Progenitor cell of endocrine pancreas (in vitro differentiated cells): ENCODE results near the gene BTBD18. TPM values are rescaled to one million over a fixed set of nuclear protein-coding genes. Genes with fewer than 3 reads are reported as not detected.
A peak's percentile ranks its signal among the peaks of the same experiment; 100 is the strongest.
"Not testable (repeated sequence)": the region's sequence is repeated elsewhere in the genome, so short reads cannot be mapped to it uniquely, and the experiment has no call there.

Source experiments
- DNase-seq: peaks from one replicate; pipeline ENCODE4 v3.0.0; 2021; ENCODE audit warnings: low spot score; ENCODE audit not compliant: unreplicated experiment
- H3K27ac Mint-ChIP-seq: 2 replicates; pipeline ENCODE4 v1.8.0; 2021; ENCODE audit warnings: mild to moderate bottlenecking, moderate library complexity, mixed read lengths
- H3K27me3 Mint-ChIP-seq: 2 replicates; pipeline ENCODE4 v1.8.0; 2021; ENCODE audit warnings: mixed read lengths
- H3K36me3 Mint-ChIP-seq: 2 replicates; pipeline ENCODE4 v1.8.0; 2022; ENCODE audit warnings: mixed read lengths; ENCODE audit not compliant: insufficient read depth
- H3K4me1 Mint-ChIP-seq: 2 replicates; pipeline ENCODE4 v1.8.0; 2021; ENCODE audit warnings: low read depth, mixed read lengths
- H3K4me3 Mint-ChIP-seq: 2 replicates; pipeline ENCODE4 v1.8.0; 2021; ENCODE audit warnings: low read depth, mild to moderate bottlenecking, moderate library complexity, mixed read lengths
- H3K9me3 Mint-ChIP-seq: 2 replicates; pipeline ENCODE4 v1.8.0; 2021; ENCODE audit warnings: low read depth, mixed read lengths
- total RNA-seq: library from RNA; stranded (reverse); gene quantifications from 2 replicates; pipeline ENCODE4 v1.2.1, GENCODE V29; 2021
- TF ChIP-seq, protein P1 (sequence below): fragments of 200-600 bp; sonication (generic); IDR thresholded peaks from one replicate; pipeline ENCODE4 v1.5.0; 2021; ENCODE audit warnings: antibody characterized with exemption, mild to moderate bottlenecking; ENCODE audit not compliant: unreplicated experiment

The BTBD18 gene
- total RNA-seq, 1 donor from 2014 or later: not detected

DNA sequence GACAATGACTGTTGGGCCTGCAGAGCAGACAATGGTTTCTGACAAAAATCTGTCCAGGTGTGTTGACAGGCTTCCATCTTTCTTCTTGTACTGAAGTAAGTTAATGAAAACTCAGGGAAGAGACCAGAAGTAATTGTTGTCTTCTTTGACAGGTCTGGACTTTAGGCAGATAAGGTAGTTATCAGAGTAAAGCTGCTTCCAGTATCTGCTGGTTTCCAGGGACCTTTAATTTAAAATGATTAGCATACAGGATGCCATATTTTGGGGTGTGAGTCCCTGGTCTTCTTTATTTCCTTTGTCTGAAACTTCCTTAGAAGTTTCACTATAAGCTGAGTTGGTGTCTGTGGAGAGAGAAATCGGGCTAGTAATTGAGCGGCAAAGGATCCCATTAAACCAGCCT is 37.8 kb downstream of the BTBD18 start:
- no peaks in the 10 kb centered on the region for H3K9me3 Mint-ChIP-seq
- no peak for DNase-seq
- no peaks in the 10 kb centered on the region for H3K27me3 Mint-ChIP-seq
- peak overlapping the region; percentile 98 for H3K4me3 Mint-ChIP-seq
- peaks cover 23% of the 10 kb centered on the region for H3K4me1 Mint-ChIP-seq
- TF ChIP-seq, protein P1, sequence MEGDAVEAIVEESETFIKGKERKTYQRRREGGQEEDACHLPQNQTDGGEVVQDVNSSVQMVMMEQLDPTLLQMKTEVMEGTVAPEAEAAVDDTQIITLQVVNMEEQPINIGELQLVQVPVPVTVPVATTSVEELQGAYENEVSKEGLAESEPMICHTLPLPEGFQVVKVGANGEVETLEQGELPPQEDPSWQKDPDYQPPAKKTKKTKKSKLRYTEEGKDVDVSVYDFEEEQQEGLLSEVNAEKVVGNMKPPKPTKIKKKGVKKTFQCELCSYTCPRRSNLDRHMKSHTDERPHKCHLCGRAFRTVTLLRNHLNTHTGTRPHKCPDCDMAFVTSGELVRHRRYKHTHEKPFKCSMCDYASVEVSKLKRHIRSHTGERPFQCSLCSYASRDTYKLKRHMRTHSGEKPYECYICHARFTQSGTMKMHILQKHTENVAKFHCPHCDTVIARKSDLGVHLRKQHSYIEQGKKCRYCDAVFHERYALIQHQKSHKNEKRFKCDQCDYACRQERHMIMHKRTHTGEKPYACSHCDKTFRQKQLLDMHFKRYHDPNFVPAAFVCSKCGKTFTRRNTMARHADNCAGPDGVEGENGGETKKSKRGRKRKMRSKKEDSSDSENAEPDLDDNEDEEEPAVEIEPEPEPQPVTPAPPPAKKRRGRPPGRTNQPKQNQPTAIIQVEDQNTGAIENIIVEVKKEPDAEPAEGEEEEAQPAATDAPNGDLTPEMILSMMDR: no peak
- peaks cover 17% of the 10 kb centered on the region for H3K36me3 Mint-ChIP-seq
- peak overlapping the region; percentile 40 for H3K27ac Mint-ChIP-seq

DNA sequence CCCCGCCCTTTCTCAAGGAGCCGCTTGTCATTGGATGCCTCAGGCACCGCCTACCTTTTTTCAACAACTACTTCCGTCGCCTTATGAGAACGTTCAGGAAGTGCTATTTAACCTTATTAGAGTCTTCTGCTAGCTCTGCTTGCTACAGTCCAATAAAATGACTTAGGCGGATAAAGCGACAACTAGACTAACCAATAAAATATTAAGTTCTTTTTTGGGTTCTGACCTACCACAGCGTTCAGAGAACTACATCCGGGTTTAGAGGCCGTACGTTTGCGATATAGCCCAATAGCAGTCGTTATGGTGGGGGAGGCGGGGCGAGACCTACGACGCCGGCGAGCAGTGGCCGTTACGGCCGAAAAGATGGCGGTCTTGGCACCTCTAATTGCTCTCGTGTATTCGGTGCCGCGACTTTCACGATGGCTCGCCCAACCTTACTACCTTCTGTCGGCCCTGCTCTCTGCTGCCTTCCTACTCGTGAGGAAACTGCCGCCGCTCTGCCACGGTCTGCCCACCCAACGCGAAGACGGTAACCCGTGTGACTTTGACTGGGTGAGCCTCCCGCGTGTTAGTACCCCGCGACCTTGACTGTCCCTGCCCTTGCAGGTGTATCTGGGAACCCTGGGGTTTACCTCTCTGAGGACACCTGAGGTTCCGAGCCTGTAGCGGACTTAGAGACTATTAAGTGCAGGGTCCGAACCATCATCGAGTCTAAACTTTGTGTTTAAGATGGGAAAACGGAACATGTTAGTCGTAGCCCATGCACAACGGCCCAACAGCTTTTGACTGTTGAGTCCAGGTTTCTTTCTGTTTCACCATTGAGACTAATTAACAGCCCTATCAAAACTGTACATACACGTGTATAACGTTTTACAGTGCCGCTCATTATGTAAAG is 39.1 kb downstream of the BTBD18 start, which contains the start of gene TMX2:
TSS of gene TMX2 (plus strand) at position 338 of the 895 bp plus-strand sequence. CDS start at position 364, 26 bp downstream.
- H3K4me1 Mint-ChIP-seq: peaks cover 23% of the 10 kb centered on the region
- peaks cover 10% of the 10 kb centered on the region for H3K36me3 Mint-ChIP-seq
- DNase-seq: peak; percentile 78
- peak within 1 kb of the TSS; percentile 98 for H3K4me3 Mint-ChIP-seq
- H3K27ac Mint-ChIP-seq: peak within 1 kb of the TSS; percentile 96
- no peaks in the 10 kb centered on the region for H3K9me3 Mint-ChIP-seq
- TF ChIP-seq, protein P1: no peak
- no peaks in the 10 kb centered on the region for H3K27me3 Mint-ChIP-seq

DNA sequence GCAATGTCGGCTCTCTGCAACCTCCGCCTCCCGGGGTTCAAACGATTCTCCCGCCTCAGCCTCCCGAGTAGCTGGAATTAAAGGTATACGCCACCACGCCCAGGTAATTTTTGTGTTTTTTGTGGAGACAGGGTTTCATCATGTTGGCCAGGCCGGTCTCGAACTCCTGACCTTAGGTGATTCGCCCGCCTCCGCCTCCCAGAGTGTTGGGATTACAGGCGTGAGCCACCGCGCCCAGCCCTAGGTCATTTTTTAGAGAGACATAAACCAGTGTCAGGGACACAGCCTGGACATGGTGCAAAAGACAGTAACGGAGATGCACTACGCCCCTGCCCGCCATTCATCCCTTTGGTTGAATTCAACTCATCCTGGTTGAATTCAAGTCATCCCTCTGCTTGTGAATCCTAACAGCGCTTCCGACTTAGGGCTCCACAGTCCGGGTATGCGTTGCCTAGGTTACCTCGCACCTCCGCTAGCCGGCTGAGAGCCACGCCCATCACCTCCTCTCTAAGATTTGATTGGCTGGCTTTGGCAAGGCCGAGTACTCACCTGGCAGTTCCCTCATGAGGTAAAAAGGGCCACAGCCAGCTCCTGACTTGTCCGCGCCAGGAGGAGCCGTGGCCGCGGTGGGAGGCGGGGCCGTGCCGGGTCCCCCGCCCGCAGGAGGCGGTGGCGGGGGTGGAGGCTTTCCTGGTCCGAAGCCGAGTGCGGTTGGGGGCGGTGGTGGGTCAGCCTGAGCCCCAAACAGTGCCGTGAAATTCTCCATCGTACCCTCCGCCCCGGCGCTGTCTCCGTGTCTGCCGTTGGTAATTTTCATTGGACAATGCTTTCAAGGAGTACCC is 40.0 kb downstream of the BTBD18 start, which contains the start of gene MED19:
TSS of gene MED19 (minus strand) at position 802 of the 842 bp plus-strand sequence. CDS start at position 766, 36 bp downstream.
- Mint-ChIP-seq H3K36me3 (peaks cover 9% of the 10 kb centered on the region), H3K27ac (peak within 1 kb of the TSS; percentile 96)

DNA sequence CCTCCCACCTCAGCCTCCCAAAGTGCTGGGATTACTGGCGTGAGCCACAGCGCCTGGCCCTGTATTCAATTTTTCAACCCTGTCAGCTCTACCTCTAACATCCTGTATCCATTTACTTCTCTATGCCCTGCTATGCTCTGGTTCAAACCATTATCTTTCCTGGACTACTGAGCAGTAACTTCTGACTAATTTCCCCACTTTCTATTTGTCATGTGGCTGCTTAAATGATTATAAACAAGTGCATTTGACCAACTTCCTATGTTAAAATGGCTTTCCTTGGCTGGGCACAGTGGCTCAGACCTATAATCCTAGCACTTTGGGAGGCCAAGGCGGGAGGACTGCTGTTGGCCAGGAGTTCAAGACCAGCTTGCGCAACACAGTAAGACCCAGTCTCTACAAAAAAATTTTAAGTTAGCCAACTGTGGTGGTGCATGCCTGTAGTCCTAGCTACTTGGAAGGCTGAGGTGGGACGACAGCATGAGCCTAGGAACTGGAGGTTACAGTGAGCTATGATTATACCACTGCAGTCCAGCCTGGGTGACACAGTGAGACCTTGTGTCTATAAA is 41.7 kb downstream of the BTBD18 start:
- H3K9me3 Mint-ChIP-seq: no peaks in the 10 kb centered on the region
- TF ChIP-seq, protein P1: no peak
- no peaks in the 10 kb centered on the region for H3K27me3 Mint-ChIP-seq
- no peak for DNase-seq
- H3K4me1 Mint-ChIP-seq: peaks cover 24% of the 10 kb centered on the region
- H3K27ac Mint-ChIP-seq: no peak overlapping the region
- H3K36me3 Mint-ChIP-seq: peaks cover 6% of the 10 kb centered on the region
- H3K4me3 Mint-ChIP-seq: peak overlapping the region; percentile 98

More for the DNA sequence above, 40.0 kb downstream of the BTBD18 start, which contains the start of gene MED19:
- Mint-ChIP-seq H3K27me3 (no peaks in the 10 kb centered on the region), H3K4me3 (peak within 1 kb of the TSS; percentile 98), H3K4me1 (peaks cover 23% of the 10 kb centered on the region), H3K9me3 (no peaks in the 10 kb centered on the region)
- DNase-seq: peak; percentile 77
- TF ChIP-seq, protein P1: no peak

DNA sequence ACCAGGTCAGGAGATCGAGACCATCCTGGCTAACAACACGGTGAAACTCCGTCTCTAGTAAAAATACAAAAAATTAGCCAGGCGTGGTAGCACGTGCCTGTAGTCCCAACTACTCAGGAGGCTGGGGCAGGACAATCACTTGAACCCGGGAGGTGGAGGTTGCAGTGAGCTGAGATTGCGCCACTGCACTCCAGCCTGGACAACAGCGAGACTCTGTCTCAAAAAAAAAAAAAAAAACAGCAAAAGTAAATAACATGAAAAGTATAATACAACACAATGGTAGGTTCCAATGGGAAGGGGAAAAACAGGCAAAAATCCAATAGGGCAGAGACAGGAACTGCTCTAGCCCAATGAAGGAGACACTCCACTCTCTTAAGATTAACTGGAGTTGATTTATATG is 46.2 kb downstream of the BTBD18 start:
- H3K4me3 Mint-ChIP-seq, H3K27me3 Mint-ChIP-seq, H3K4me1 Mint-ChIP-seq, H3K9me3 Mint-ChIP-seq, H3K27ac Mint-ChIP-seq, DNase-seq: not testable (repeated sequence)
- peaks cover 11% of the 10 kb centered on the region for H3K36me3 Mint-ChIP-seq
